NCI-H1694 treated with DMSO at 0.1 percent for 48 hours (cell line): Measurements from ENCODE around the gene GUK1.

ENCODE experiments used
- DNase-seq: peaks from one replicate; lab custom pipeline; 2025; lab: John Stamatoyannopoulos, UW

Gene GUK1

GRCh38 chr1:228139931-228140723 lies at the start of gene GUK1:
GUK1 (plus strand) TSS chr1:228140279; CDS start chr1:228140303, 24 bp downstream.
- DNase-seq = peak; percentile 97

- DNase-seq = no peak
Measured at GRCh38 chr1:228090613-228091081, 49.4 kb upstream of the GUK1 start.

DNA sequence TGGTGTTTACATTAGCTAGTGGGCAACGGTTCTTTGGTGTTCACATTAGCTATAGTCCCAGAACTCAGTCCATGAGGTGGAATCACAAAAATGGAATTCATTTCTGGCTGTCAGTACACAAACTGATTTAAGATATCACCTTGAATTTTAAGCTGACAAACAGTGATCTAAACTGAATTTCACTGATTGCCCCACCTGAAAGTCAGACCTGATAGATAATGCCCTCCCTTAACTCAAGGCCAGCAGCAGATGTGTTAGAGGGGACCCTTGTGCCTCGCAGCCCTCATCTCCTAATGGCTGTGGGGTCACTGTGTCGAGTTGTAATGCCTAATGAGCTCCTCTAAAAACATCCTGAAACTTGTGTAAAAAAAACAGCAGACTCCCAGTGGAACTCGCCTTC lies 49.0 kb upstream of the GUK1 start:
- no peak for DNase-seq

- no peak for DNase-seq
Measured at GRCh38 chr1:228092342-228093049, 47.6 kb upstream of the GUK1 start.

- DNase-seq = no peak
Measured at GRCh38 chr1:228093050-228093906, 46.8 kb upstream of the GUK1 start.

DNA sequence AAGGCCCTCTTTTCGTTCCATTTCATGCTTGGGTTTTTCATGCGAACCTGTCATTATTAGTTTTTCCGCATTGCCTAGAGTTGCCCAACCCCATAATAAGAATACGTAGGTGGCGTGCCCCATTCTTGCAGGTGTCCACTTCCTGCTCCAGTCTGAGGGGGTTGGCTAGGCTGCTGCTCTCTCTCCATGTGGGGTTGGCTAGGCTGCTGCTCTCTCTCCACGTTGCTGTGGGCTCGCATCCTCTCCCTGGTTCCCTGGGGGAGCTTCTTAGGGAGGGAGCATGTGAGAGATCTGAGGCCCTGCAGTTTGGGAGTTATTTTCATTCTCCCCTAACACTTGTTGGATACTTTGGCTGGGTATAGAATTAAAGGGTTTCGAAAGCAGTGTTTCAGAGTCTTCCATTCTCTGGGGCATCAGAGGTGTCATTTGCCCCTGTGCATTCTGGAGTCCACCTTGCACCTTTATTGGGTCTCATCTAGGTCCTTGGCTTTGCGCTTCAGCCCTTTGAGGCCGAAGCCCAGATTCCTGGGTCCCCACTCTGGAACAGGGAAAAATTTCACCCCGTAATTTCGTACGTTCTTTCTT lies 45.6 kb upstream of the GUK1 start:
- no peak for DNase-seq

- no peak for DNase-seq
Measured at GRCh38 chr1:228095161-228095560, 44.9 kb upstream of the GUK1 start.

DNA sequence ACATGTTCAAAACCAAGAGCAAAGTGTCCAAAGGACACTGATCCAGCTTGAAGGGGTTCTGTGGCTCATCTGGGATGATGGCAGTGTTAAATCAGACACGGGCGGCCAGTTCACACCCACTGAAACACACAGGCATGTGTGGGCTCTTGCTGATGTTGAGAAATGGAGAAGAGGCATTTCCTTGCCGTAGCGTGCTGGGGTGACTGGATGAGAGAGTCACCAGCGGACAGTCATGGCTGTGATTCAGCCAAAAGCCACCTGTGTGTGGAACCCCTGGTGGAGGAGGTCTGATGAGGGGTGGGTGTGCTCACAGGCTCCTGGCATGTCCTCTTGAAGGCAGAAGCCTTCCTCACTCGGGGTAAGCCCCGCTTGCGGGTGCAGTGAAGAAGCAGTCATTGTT lies 44.1 kb upstream of the GUK1 start:
- DNase-seq = no peak

- no peak for DNase-seq
Measured at GRCh38 chr1:228096416-228097332, 43.4 kb upstream of the GUK1 start.

DNA sequence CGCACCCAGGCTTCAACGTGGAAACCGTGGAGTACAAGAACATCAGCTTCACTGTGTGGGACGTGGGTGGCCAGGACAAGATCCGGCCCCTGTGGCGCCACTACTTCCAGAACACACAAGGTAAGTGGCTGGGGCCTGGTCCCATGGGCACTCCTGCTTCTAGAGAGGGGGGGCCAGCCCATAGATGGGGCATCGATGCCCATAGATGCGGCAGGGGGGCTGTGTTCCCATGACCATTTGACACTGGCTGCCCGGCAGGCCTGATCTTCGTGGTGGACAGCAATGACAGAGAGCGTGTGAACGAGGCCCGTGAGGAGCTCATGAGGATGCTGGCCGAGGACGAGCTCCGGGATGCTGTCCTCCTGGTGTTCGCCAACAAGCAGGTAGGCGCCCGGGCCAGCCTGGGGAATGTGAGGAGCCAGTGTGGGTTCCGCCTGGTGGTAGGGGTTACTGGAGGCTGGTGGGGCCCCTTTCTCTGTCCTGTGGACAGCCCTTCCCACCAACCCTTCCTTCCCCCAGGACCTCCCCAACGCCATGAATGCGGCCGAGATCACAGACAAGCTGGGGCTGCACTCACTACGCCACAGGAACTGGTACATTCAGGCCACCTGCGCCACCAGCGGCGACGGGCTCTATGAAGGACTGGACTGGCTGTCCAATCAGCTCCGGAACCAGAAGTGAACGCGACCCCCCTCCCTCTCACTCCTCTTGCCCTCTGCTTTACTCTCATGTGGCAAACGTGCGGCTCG lies 42.6 kb upstream of the GUK1 start:
- DNase-seq = no peak

DNA sequence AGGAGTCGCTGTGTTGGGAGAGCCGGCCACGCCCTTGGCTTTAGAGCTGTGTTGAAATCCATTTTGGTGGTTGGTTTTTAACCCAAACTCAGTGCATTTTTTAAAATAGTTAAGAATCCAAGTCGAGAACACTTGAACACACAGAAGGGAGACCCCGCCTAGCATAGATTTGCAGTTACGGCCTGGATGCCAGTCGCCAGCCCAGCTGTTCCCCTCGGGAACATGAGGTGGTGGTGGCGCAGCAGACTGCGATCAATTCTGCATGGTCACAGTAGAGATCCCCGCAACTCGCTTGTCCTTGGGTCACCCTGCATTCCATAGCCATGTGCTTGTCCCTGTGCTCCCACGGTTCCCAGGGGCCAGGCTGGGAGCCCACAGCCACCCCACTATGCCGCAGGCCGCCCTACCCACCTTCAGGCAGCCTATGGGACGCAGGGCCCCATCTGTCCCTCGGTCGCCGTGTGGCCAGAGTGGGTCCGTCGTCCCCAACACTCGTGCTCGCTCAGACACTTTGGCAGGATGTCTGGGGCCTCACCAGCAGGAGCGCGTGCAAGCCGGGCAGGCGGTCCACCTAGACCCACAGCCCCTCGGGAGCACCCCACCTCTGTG lies 41.7 kb upstream of the GUK1 start:
- no peak for DNase-seq

- no peak for DNase-seq
Measured at GRCh38 chr1:228099331-228099732, 40.7 kb upstream of the GUK1 start.

GRCh38 chr1:228100822-228101613 lies 39.1 kb upstream of the GUK1 start:
- no peak for DNase-seq

DNA sequence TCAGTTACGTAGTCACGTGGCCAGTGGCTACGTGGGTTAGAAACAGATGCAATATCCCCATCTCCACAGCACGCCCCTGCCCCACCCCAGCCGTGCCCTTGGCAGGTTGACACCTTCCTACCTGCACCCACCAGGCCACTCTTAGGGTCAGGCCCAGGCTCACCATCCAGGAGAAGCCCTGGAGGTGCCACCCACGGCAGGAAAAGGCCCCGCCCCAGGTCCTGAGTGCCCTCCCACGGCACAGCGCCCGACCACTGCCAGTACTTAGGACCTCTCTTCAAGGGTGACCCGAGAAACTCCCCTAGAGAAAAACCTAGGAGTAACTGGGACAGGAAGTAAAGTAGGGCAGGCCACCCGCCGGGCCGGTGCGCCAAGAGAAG lies 38.5 kb upstream of the GUK1 start:
- DNase-seq = no peak

GRCh38 chr1:228101994-228102790 lies 37.9 kb upstream of the GUK1 start:
- DNase-seq = peak; percentile 30

- peak; percentile 89 for DNase-seq
Measured at GRCh38 chr1:228102791-228103620, 37.1 kb upstream of the GUK1 start, which contains the start of gene C1orf35. C1orf35 (minus strand) TSS chr1:228103325; CDS start chr1:228103227, 98 bp downstream.
